Measurements from ENCODE around the gene APBB2. TPM values are rescaled to one million over a fixed set of nuclear protein-coding genes. Genes with fewer than 3 reads are reported as not detected.

Gene APBB2
- total RNA-seq, 2 donors from 2014 or later, result 17.4 to 56.6 TPM

- no peak for DNase-seq (ENCODE audit: low spot score)
- Histone ChIP-seq H3K4me1 (replicated peaks) (peaks cover 2% of the 10 kb centered on the region), H3K4me3 (no peak overlapping the region), H3K27ac (no peak overlapping the region), H3K9me3 (no peaks in the 10 kb centered on the region), H3K36me3 (no peaks in the 10 kb centered on the region), H3K27me3 (replicated peaks; ENCODE audit: insufficient read depth) (no peaks in the 10 kb centered on the region)
- no peak for TF ChIP-seq POLR2A (IDR thresholded peaks at IDR 0.05)
- TF ChIP-seq POLR2AphosphoS5 (IDR thresholded peaks at IDR 0.05), result no peak
- no peak for TF ChIP-seq CTCF (IDR thresholded peaks at IDR 0.05)
- 76% methylated on average over 2 of the region's 2 CpGs for WGBS
- intact Hi-C loops (cut with DNase I), result loop anchor here (10.0 kb wide), 3 partner anchors 153 to 1163 kb away; partner anchors contain the start of genes N4BP2 and NSUN7
Measured at GRCh38 chr4:41217374-41217773, 3.0 kb upstream of the APBB2 start.

GRCh38 chr4:41217020-41217333, 2.6 kb upstream of the APBB2 start:
- peak overlapping the region; percentile 58 to 67 for H3K4me3 ChIP-seq

DNA sequence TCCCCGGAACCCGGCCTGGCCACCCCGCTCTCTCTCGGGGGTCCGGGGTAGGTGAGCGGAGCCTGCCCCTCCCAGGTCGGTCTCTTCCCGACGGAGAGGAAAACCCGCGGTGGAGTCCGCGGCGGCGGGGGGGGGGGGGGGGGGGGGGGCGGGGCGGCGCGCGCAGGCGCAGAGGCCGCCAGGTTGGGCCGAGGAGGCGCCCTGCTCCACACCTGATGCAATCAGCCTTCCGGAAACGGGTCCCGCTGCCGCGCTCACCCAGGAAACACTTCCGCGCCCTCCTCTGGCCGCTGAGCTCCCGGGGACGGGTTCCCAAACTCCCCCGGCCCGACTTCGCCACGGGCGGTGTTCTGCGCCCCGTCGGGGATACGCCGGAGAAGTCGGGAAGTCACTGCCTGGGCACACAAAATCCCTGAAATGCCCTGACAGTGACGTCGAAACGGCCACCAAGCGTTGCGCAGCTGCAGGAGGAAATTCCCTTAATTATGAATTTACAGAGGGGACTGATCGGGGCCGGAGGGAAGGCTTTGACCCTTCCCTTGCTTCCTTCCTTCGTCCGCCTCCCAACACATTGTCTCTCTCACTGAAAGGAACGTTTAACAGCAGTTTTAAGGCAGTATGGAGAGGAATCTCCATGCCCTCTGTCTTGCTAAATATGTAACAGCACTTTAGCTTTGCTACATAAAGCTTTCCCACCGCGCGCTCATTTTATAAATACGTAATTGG, 2.1 kb upstream of the APBB2 start:
- DNase-seq (ENCODE audit: low spot score), result peak; percentile 71
- no peaks in the 10 kb centered on the region for H3K36me3 ChIP-seq
- WGBS, result 3% methylated on average over 33 of the region's 59 CpGs
- H3K27me3 ChIP-seq (replicated peaks; ENCODE audit: insufficient read depth), result no peaks in the 10 kb centered on the region
- peak; percentile 69 for TF ChIP-seq POLR2A (IDR thresholded peaks at IDR 0.05)
- peak in 2 of 4 experiments; percentile 45 to 53 for TF ChIP-seq CTCF (IDR thresholded peaks at IDR 0.05)
- peak; percentile 67 for TF ChIP-seq POLR2AphosphoS5 (IDR thresholded peaks at IDR 0.05)
- peaks cover 2% of the 10 kb centered on the region for H3K4me1 ChIP-seq (replicated peaks)
- peak overlapping the region; percentile 58 to 67 for H3K4me3 ChIP-seq
- intact Hi-C loops (cut with DNase I), result loop anchor here (10.0 kb wide), 3 partner anchors 152 to 1162 kb away; partner anchors contain the start of genes N4BP2 and NSUN7
- peak overlapping the region; percentile 90 to 92 for H3K27ac ChIP-seq
- H3K9me3 ChIP-seq, result no peaks in the 10 kb centered on the region

More at GRCh38 chr4:41217020-41217333, 2.6 kb upstream of the APBB2 start:
- peak in 1 of 4 experiments; percentile 2 for TF ChIP-seq CTCF (IDR thresholded peaks at IDR 0.05)
- no peak for TF ChIP-seq POLR2A (IDR thresholded peaks at IDR 0.05)
- no peaks in the 10 kb centered on the region for H3K36me3 ChIP-seq
- DNase-seq (ENCODE audit: low spot score), result no peak
- peaks cover 2% of the 10 kb centered on the region for H3K4me1 ChIP-seq (replicated peaks)
- no peaks in the 10 kb centered on the region for H3K9me3 ChIP-seq
- H3K27me3 ChIP-seq (replicated peaks; ENCODE audit: insufficient read depth), result no peaks in the 10 kb centered on the region
- intact Hi-C loops (cut with DNase I), result loop anchor here (10.0 kb wide), 3 partner anchors 152 to 1162 kb away; partner anchors contain the start of genes N4BP2 and NSUN7
- H3K27ac ChIP-seq, result peak overlapping the region; percentile 90 to 92
- 7% methylated on average over 2 of the region's 2 CpGs for WGBS

GRCh38 chr4:41215969-41216293, 1.6 kb upstream of the APBB2 start:
- Histone ChIP-seq H3K27me3 (replicated peaks; ENCODE audit: insufficient read depth) (no peaks in the 10 kb centered on the region), H3K27ac (peak overlapping the region; percentile 90 to 92), H3K4me1 (replicated peaks) (peaks cover 2% of the 10 kb centered on the region), H3K36me3 (no peaks in the 10 kb centered on the region), H3K4me3 (peak overlapping the region; percentile 58 to 67), H3K9me3 (no peaks in the 10 kb centered on the region)
- TF ChIP-seq POLR2A (IDR thresholded peaks at IDR 0.05), result no peak
- intact Hi-C loops (cut with DNase I), result loop anchor here (2.0 to 10.0 kb wide), 4 partner anchors 151 to 1161 kb away; partner anchors contain the start of genes N4BP2 and NSUN7
- WGBS, result 11% methylated on average over 8 of the region's 8 CpGs
- no peak for DNase-seq (ENCODE audit: low spot score)

GRCh38 chr4:41215155-41215554, 813 bp upstream of the APBB2 start:
- Histone ChIP-seq H3K27me3 (replicated peaks; ENCODE audit: insufficient read depth) (no peaks in the 10 kb centered on the region), H3K4me3 (no peak overlapping the region), H3K9me3 (no peaks in the 10 kb centered on the region), H3K36me3 (no peaks in the 10 kb centered on the region), H3K4me1 (replicated peaks) (peaks cover 2% of the 10 kb centered on the region), H3K27ac (peak overlapping the region; percentile 49 to 90)
- WGBS, result 47% methylated on average over 9 of the region's 9 CpGs
- intact Hi-C loops (cut with DNase I), result loop anchor here (2.0 to 10.0 kb wide), 4 partner anchors 150 to 1160 kb away; partner anchors contain the start of genes N4BP2 and NSUN7
- TF ChIP-seq CTCF (IDR thresholded peaks at IDR 0.05) (no peak), POLR2AphosphoS5 (IDR thresholded peaks at IDR 0.05) (no peak), POLR2A (IDR thresholded peaks at IDR 0.05) (no peak)
- DNase-seq (ENCODE audit: low spot score), result no peak

Data from prostate gland (tissue), 2 donors.